A204.1 (cell line): ENCODE measurements around the gene ATP2B1.

Source experiments
- FAIRE-seq: peaks from 2 replicates; lab custom pipeline; 2012; peaks lifted over from hg19 to GRCh38; lab: Jason Lieb, UNC

ATP2B1 gene

DNA sequence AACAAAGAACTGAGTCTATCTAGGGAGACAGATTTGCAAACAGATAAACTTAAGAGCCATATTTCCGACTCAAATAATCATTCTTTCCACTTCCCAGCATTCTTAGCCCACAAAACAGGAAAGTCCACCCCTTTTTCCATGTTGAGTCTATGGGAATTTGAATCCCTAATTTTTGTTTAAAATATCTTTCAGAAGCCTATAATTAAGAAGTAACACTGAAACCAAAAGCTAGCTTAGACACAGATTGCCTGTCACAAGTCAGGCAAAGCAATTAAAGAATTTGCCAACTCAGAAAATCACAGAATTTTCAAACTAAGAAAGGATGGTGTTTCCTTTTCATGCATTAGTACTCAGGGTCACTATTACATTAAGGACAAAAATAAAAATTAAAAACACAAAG lies 17.0 kb downstream of the ATP2B1 start:
- FAIRE-seq: no peak

DNA sequence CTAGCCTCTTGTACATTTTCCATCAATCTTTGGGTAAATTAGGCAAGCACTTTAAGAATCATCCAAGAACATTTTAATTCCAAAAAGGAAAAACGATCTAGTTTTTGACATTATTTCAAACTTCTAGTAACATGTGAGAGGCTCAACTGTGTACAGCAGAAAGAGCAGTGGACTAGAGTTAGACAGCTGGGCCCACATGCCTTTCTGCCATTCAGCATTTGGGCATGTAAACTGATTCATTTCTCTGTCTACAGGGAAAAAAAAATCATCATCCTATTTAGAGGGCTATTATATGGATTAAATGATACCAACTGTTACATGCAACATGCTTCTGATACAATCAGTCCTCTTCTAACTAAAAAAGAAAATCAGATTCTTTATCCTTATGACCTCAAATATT lies 17.7 kb downstream of the ATP2B1 start:
- no peak for FAIRE-seq

DNA sequence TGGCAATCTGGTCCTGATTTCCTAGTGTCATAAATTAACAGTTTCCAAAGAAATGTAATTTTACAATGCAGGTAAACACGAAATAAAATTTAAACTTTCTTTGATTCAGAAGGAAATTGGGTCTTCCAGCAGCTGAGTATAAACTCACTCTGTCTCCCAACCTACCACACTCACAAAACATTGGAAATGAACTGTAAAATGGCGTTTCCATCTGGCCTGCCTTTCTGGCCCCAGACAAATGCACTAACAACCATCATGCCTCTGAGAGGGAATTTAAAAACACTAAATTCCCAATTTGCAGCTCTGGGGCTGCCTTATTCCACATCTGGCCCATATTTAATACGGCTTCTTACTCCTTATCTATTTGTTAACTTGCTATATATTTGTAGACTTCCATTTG lies 19.3 kb downstream of the ATP2B1 start:
- no peak for FAIRE-seq

DNA sequence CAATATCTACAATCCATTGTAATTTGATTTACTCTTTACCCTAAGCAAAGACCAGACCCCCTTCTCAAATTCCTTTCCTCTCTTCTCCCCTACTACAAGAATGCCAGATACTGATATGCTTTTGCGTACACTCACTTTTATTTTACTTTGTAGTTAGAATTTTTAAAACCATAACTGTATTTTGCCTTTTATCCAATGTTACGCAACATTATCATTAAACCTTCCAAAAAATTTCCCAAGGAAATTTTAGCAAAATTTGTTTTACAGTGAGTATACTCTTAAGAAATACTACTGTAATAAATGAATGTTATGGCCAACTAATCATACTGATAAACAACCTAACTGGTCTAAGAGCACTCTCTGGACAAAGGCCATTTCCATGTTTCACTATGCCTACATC lies 22.3 kb downstream of the ATP2B1 start:
- FAIRE-seq: no peak

DNA sequence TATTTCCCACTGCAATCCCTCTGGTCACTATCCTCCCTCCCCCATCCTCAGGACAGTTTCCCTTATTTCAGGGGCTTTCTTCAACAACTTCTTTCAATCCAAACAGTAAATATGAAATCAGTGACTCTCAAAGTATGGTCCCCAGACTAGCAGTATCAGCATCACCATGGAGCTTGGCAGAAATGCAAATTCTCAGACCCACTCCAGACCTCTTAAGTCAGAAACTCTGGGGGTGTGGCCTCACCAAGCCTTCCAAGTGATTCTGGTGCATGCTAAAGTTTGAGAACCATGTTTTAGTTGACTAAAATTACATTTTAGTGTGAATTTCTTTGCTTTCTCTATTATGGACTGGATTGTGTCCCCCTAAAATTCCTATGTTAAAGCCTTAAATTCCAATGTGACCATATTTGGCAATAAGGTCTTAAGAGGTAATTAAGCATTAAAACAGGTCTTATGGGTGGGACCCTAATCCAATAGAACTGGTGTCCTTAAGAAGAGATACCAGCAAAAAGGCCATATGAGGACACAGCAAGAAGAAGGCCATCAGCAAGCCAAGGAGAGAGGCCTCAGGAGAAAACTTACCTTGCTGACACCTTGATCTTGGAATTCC lies 23.2 kb downstream of the ATP2B1 start:
- FAIRE-seq: no peak

DNA sequence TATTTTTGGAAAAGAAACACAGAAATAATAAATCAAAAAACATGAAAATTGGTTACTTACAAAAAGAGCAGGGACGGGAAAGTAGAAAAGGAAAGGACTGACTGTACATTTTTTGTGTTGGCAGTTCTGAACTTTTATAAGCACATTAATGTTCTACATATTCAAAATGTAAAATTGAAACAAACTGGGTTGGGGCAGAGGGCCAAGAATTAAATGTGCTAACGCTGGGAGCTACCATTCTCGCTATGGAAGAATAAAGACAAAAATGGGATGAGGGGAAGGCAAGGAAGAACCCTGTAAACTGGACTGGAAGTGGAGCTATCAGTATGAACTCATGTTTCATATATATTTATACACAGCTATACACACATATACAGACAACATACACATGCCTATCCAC lies 24.5 kb downstream of the ATP2B1 start:
- no peak for FAIRE-seq

DNA sequence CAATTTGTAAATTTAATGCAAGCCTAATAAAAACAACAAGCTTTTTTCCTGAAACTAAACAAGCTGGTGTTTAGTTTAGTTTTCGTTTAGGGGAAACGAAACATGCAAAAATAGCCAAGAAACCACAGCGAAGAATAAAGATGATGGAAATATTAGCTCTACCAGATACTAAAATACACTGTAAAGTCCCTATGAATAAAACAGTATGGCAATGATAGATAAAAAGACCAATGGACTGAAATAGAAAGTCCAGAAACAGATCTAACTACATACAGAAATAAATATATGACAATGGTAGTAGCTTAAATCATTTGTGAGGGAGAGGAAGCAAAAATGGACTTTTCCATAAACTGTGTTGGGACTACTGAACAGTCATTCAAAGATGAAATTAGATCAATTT lies 26.4 kb downstream of the ATP2B1 start:
- FAIRE-seq: no peak

DNA sequence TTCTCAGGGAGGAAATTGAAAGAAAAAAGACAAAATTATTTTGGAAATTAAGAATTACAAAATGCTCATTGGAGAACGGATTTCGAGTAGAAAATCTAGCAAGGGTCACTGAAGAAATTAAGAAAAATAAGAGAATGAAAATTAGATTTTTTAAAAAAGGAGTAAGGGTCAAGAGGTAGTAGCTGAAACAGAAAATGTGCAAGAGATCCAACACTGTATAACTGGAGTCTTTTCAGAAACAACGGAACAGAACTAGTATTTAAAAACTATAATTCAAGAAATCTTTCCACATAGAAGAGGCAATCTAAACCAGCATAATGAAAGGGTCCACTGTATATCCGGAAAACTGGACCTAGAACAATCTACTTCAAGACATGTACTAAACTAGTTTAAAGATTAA lies 28.2 kb downstream of the ATP2B1 start:
- no peak for FAIRE-seq

DNA sequence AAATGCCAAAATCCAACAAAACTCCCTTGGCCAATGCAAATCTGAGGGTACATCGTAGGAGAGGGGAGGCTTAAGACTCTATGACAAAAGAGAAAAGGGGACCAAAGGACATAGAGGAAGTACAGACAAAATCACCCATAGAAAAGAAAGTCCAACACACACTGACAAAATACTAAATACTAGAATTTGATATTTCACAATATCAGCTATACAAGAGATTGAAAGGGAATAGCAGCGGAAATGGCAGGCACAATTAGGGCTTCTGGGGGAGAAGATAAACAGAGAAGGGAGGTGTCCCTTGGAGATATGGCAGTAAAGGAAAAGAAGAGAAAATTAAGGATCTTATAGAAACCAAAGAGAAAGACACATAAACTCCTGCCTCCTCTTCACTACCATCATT lies 29.0 kb downstream of the ATP2B1 start:
- no peak for FAIRE-seq

DNA sequence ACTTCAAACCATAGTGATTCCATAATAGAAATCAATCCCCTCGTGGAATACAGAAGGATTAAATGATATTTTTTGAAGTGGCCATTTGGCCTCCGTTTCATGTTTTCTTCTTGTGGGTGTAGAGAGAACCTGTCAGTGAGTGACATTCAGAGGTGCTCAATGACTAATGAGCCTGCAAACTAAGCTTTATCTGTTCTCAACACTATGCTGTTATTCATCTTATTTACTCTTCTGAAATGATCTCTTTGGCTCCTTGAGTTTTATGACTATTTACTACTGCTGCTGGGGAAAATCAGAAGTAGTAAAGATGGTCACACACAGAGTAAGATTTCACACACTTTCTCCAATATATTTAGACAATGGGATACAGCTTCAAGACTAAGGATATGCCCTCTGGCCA lies 30.4 kb downstream of the ATP2B1 start:
- FAIRE-seq: no peak

DNA sequence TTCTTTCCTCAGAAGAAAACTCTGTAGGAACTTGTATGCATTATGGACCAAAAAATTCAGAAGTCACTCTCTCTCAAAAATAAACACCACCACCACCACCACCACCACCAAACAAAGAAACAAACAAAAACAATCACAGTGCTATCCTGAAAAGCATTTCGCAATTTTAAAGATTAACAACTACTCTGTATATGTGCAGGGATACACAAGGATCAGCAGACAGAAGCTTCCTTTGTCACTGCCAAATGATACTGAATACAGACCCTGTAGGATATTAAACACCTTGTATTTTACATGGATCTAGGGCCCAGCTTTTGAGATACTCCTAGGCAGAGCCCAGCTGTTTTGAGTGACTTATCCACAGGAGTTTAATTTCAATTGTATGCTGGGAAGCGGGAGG lies 31.7 kb downstream of the ATP2B1 start:
- FAIRE-seq: no peak

DNA sequence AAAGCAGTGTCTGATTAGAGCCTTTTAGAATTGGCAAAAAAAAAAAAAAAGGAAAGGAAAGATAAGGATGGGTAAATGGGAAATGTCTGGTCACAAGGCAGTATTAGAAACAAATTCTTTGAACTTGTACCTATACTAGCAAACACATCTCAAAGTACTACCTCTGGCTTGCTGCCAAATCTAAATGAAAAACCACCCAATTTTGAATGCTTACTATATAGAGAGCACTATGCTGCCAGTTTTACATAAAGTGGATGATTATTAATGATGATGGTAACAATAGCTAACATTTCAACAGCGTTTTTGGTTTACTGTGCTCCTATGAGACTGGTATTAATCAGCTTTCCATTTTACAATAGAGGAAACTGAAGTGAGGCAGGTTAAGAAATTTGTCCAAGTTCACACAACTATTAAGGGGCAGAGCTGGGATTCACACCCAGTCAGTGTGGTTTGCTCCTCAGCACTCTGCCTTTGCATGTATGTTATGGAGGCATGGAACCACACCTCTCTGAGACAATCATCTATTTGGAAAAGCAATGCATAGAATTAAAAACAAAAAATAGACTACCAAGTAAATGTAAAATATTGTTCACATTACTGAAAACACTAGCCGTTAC lies 34.2 kb downstream of the ATP2B1 start:
- no peak for FAIRE-seq

DNA sequence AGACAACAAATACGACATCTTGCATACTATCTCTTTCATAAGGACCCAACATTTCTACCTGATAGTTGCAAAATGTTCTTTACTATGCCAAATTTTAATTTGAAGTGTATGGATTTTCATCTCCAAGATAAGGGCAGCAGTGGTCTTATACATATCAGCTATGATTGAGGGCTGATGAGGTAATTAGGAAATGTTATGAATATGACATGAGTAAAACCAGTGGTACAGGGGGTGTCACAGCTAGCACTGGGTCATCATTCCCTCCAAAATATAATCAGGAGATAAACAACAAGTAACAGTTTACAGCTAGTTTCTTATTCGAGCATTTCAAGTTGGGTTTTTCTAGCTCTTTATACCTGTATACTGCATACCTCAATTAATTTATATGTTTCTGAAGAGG lies 35.0 kb downstream of the ATP2B1 start:
- no peak for FAIRE-seq

DNA sequence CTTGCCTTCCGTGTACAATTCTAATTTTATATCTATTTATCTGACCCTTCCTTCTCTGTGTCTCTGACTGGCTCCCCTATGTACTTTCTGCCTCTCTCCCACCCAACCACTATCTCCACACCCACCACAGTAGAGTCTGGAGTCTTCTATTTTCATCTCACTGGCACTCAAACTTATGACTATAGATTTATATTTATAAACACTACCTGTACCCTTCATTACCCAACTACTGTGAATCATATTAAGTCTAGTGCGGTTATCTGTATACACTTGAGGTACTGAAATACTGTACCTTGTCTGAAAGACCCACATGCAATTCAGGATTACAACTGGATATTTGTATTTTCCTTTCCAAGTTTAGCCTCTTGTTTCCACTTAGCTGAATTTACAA lies 36.1 kb downstream of the ATP2B1 start:
- no peak for FAIRE-seq

DNA sequence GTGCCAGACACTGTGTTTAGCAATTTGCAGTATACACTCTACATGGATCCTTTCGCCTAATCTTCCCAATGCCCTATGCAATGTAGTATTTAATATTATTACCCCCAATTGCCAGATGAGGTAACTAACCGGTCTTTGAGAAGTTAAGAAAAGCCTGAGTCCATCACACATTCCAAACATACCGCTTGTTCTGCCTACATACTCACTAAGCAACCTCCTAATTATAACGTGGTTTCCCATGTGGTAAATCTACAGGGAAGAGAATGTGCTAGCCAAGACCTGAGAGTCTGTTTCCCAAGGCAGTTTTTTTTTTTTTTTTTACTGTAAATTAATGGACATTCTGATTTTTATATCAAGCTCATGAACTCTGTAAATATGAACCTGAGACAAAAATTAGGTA lies 37.2 kb downstream of the ATP2B1 start:
- no peak for FAIRE-seq

DNA sequence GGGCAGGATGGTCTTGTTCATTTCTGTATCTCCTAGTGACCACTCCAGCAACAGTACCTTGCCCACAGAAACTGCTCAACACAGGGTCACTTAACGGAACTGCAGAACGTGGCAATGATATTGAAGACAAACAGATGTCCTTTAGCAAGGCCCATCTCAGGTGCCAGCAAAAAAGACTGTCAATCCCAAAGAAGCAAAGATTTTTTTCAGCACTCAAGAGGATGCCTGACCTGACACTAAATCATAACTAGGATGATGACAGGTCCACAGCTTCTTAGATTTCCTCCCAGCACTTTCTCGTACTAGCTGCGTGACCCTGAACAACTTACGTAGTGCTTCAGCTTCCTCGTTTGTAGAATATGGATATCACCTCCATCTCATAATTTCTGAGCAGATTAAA lies 39.4 kb downstream of the ATP2B1 start:
- FAIRE-seq: no peak

DNA sequence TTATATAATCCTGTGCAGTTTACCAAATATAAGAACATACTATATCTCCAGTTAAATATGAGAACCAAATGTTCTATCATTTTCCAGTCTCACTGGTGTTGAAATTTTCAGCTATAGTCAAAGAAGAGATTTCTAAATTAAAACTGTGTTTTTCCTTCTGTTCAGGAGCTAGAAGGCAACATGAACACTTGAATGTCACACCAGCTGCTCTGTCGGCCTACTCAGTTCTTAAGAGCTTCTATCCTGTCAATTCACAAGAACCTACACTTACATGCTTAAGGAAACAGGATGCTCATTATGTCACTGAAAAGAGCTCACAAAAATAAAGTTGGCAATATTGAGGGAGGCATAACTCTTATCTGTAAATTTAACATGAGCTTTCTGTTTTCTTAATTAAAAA lies 43.1 kb downstream of the ATP2B1 start:
- no peak for FAIRE-seq

DNA sequence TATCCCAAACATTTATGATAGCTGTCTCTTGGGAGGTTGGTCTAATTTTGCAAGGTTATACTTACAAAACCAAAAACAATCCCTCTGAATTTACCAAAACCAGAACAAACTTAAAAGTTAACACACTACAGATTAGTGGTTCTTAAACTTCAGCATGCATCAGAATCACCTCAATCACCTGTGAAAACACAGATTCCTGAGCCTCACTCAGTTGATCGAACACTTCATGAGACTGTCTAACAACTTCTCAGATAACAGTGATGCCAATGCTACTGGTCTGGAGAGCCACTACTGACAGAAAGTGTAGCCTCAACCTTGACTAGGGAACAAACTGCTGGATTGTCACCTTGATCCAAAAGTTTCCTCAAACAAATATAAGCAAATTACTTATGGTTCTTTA lies 44.2 kb downstream of the ATP2B1 start:
- no peak for FAIRE-seq

DNA sequence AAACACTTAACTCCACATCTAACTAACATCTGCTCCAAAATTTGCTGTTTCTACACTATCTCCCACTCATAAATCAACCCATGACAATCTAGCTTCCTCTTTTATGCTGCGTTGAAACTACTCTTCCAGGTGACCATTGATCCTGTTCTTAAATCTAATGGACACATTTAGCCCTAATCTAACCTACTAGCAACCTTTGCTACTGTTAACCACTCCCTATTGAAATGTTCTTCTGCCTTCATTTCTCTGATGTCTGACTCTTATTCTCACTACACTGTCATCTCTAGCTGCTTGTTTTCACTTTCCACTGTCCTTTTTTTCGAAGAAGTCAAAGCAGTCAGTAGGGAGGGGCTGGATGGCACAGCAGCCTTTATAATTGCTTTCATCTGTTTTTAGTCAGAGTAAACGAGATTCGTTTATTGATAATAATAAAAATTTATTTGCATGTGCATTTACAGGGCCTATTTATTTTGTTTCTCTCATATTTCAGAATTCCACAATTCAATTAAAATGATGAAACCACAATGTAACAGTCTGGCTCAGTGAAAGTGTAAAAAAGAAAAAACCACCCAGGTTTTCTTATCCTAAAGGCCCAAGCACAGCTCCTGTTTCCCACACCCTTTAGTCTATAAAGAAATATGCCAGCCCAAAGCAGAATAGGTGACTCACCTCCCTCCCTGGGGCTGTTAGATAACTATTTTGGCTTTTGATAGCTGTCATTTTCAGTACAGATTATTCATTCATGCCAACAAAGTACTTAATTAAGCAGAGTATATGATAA lies 44.9 kb downstream of the ATP2B1 start:
- no peak for FAIRE-seq

DNA sequence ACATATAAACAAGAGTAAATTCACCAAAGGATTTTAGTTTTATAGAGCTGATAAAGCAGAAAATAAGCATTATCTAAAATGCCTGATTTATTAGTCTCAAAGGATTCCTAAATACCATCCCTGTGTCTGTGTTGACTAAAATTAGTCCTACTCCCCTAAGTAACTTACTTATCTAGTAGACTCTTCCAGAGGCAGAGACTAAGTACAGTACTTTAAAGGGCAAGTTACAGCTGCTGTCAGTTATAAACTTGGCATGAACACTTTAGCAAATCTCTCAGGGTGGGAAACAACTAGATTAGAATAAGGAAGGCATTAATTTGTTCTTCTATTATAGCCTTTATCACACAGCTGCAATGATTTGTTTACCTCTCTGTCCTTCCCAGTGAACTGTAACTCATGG lies 46.0 kb downstream of the ATP2B1 start:
- no peak for FAIRE-seq

DNA sequence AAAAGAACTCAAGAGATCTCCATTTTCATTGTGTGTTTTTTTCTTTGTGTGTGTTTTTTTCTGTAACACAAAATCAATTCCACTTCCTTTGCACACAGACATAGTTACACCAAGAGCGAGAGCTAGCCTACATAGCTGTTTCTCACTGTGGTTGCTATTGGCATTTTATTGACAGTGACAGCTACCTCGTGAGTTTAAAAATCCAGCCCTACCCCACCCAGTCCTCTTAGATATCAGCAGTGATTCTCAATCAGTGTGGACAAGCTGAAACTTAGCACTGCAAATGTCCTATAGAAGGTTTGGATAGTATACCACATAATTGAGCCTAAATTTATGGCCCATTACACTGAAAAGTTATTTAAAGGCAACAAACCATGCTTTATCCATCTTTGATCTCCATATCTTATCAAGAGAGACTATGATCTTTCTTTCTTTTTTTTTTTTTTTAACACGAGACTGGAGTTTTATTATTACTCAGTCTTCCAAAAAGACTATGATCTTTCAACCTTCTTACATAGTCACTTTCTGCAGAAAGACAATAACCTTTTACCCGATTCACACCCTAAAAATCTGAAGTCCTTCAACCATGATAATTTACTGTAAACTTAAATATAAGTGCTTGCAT lies 46.8 kb downstream of the ATP2B1 start:
- no peak for FAIRE-seq

DNA sequence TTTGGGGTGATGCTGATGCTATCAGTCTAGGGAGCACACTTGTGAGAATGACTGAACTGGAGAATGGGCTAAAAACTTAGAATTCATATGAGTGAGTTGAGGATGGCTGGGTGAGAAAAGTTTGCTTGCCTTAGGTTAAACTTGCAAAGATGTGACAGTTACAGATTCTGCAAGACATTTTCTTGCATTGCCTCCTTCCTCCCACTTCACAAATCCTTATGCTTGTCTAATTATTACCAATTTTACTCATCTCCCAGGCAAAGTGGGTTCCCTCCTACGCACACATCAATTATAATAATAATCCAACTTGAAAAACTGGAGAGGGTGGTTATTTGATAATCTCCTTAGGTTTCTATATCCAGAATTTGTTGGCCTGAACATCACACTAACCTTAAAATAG lies 50.9 kb downstream of the ATP2B1 start:
- no peak for FAIRE-seq

DNA sequence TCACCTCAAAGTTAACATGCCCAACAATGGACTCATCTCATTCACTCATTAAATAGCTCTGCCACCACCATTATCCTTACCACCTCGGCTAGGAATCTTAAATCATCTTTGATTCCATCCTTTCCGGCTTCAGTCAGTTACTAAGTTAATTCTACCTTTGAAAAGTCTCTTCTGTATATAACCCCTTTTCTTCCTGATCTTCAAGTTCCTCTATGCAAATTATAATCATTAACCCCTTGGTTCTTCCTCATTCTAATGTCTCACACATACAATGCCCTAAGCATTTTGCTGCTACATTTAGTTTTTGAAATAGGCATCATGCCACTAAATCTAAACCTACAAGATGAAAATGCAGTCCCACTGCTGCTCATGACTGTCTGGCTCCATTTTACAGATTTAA lies 51.6 kb downstream of the ATP2B1 start:
- FAIRE-seq: no peak

DNA sequence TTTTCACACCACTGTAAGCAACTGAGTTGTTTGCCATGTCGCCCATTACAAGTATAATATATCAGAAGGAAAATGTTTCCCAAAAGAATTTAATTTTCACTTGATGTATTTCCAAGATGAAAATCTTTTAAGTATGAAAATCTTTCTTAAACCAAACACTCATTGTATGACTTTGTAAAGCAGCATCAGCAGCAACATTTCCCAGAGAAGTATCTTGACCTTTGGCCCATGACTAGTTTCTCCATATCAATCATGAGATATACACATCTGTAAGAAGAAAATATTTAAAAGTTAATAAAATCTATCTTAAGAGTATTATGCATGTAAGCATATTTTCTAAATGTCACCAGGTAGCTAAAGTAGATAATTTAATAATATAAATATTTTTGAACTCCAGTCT lies 52.8 kb downstream of the ATP2B1 start:
- FAIRE-seq: no peak
